ENCODE measurements around the gene SLC16A4. TPM values are rescaled to one million over a fixed set of nuclear protein-coding genes. Genes with fewer than 3 reads are reported as not detected.

SLC16A4 gene
- total and polyA plus RNA-seq, 8 donors: 0.89 to 11.1 (median 2.6) TPM; not detected in 1

Other genes starting within 250 kb of the SLC16A4 start
- under 1 TPM in 3 of 5 donors, not detected in 2; 0.14 to 0.37 (median 0.29) TPM for gene SLC6A17, start 240.5 kb downstream of the SLC16A4 start, total RNA-seq
- under 1 TPM in 2 of 3 donors, not detected in 1; 0.08 to 0.12 TPM for gene SLC6A17, start 240.5 kb downstream of the SLC16A4 start, polyA plus RNA-seq
- gene KCNC4, start 180.7 kb downstream of the SLC16A4 start, total RNA-seq: 10 to 100 TPM in 1 of 5 donors, 1 to 10 TPM in 4; 1.2 to 16.5 (median 6.5) TPM
- 1 to 10 TPM; 1.1 to 2.8 (median 2.5) TPM for gene KCNC4, start 180.7 kb downstream of the SLC16A4 start, polyA plus RNA-seq
- 10 to 100 TPM; 29.0 to 58.6 (median 40.3) TPM for gene RBM15, start 51.6 kb downstream of the SLC16A4 start, total RNA-seq
- gene RBM15, start 51.6 kb downstream of the SLC16A4 start, polyA plus RNA-seq: 1 to 10 TPM; 1.5 to 2.4 (median 2.1) TPM
- 10 to 100 TPM in 3 of 5 donors, 1 to 10 TPM in 1, not detected in 1; 8.5 to 48.8 (median 18.6) TPM for gene LAMTOR5, start 16.7 kb upstream of the SLC16A4 start, total RNA-seq
- 100 to 1,000 TPM; 269 to 440 (median 318) TPM for gene LAMTOR5, start 16.7 kb upstream of the SLC16A4 start, polyA plus RNA-seq
- not detected for gene PROK1, start 60.1 kb upstream of the SLC16A4 start, total RNA-seq
- gene PROK1, start 60.1 kb upstream of the SLC16A4 start, polyA plus RNA-seq: 1 to 10 TPM in 1 of 3 donors, not detected in 2; 1.5 TPM
- under 1 TPM in 1 of 5 donors, not detected in 4; 0.58 TPM for gene KCNA10, start 128.1 kb upstream of the SLC16A4 start, total RNA-seq
- under 1 TPM in 1 of 3 donors, not detected in 2; 0.12 TPM for gene KCNA10, start 128.1 kb upstream of the SLC16A4 start, polyA plus RNA-seq
- 10 to 100 TPM in 1 of 5 donors, under 1 TPM in 3, not detected in 1; under 0.01 to 42.0 (median 0.89) TPM for gene KCNA2, start 215.3 kb upstream of the SLC16A4 start, total RNA-seq
- under 1 TPM in 1 of 3 donors, not detected in 2; 0.20 TPM for gene KCNA2, start 215.3 kb upstream of the SLC16A4 start, polyA plus RNA-seq

All from stomach (tissue), 8 donors.